Transverse colon (tissue), 4 donors: Measurements from ENCODE around the gene TICRR.

ENCODE experiments used
- POLR2A ChIP-seq: fragments of 450-650 bp; IDR thresholded peaks from one replicate; pipeline ENCODE4 v1.6.1; 2016; ENCODE audit warnings: antibody characterized with exemption, mild to moderate bottlenecking, moderate library complexity
- POLR2AphosphoS5 ChIP-seq, 3 donors: sonication (generic); formaldehyde crosslinking; IDR thresholded peaks; one replicate each; pipeline ENCODE4 v1.6.1; 2016; ENCODE audit warnings: antibody characterized with exemption in 3 of 3
- TF ChIP-seq, protein P1 (sequence below), 5 experiments: fragments of 200-600 bp in 3 of 5; fragments of 450-650 bp in 2 of 5; sonication (generic) in 3 of 5; IDR thresholded peaks; 1 replicate in 2 of 5; 2 replicates in 3 of 5; pipeline ENCODE4 v1.5.1; 2016 to 2017; ENCODE audit warnings: antibody characterized with exemption in 5 of 5, inconsistent platforms in 3 of 5, mild to moderate bottlenecking in 2 of 5, moderate library complexity in 1 of 5

DNA sequence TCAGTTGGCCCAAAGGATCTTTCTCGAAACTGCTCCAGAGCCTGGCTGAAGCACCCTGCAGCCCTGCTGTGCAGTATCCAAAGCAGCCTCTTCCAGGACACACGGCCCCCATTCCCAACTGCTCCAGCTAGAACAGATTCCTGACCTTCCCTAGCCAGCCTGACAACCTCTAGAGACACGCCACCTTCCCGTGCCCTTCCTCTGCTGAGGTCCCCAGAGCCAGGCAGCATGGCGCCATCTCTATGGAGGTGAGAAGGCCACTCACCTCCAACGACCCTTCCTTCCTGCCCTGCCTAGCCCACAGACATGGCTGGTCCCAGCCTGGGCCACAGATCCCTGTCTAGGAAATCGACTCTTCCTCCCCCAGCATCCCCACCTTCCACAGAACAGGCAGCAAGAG is 76.9 kb downstream of the TICRR start:
- no peak for TF ChIP-seq POLR2AphosphoS5 (IDR thresholded peaks at IDR 0.05)
- TF ChIP-seq, protein P1, sequence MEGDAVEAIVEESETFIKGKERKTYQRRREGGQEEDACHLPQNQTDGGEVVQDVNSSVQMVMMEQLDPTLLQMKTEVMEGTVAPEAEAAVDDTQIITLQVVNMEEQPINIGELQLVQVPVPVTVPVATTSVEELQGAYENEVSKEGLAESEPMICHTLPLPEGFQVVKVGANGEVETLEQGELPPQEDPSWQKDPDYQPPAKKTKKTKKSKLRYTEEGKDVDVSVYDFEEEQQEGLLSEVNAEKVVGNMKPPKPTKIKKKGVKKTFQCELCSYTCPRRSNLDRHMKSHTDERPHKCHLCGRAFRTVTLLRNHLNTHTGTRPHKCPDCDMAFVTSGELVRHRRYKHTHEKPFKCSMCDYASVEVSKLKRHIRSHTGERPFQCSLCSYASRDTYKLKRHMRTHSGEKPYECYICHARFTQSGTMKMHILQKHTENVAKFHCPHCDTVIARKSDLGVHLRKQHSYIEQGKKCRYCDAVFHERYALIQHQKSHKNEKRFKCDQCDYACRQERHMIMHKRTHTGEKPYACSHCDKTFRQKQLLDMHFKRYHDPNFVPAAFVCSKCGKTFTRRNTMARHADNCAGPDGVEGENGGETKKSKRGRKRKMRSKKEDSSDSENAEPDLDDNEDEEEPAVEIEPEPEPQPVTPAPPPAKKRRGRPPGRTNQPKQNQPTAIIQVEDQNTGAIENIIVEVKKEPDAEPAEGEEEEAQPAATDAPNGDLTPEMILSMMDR (IDR thresholded peaks at IDR 0.05) = no peak
- no peak for TF ChIP-seq POLR2A
